Measurements from ENCODE around the gene TMEM25. TPM values are rescaled to one million over a fixed set of nuclear protein-coding genes. Genes with fewer than 3 reads are reported as not detected.

TMEM25 gene
- total and polyA plus RNA-seq, 2 of the 13 experiments (the other 11 are each of a cell fraction or from before 2014, with no cell fraction given), result 7.5 to 17.2 TPM

GRCh38 chr11:118552341-118552740 is 21.3 kb downstream of the TMEM25 start:
- intact Hi-C loops (cut with micrococcal nuclease; ENCODE audit: unreplicated experiment), result no loop called here
- TF ChIP-seq SNAPC5 (CRISPR knock-in tag; IDR thresholded peaks at IDR 0.05; ENCODE audit: borderline replicate concordance), result no peak
- no peak for TF ChIP-seq PBX3 (CRISPR knock-in tag; IDR thresholded peaks at IDR 0.05; ENCODE audit: borderline replicate concordance)
- TF ChIP-seq DRAP1 (CRISPR knock-in tag; IDR thresholded peaks at IDR 0.05), result no peak
- TF ChIP-seq ARID4A (CRISPR knock-in tag; IDR thresholded peaks at IDR 0.05; ENCODE audit: borderline replicate concordance), result no peak
- TF ChIP-seq ATF4 (CRISPR knock-in tag; IDR thresholded peaks at IDR 0.05), result no peak
- TF ChIP-seq SP4 (CRISPR knock-in tag; IDR thresholded peaks at IDR 0.05), result no peak
- no peak for TF ChIP-seq ZNF3 (CRISPR knock-in tag; IDR thresholded peaks at IDR 0.05)
- no peak for TF ChIP-seq SRY (CRISPR knock-in tag; IDR thresholded peaks at IDR 0.05)
- TF ChIP-seq BRCA1 (CRISPR knock-in tag; IDR thresholded peaks at IDR 0.05), result no peak
- TF ChIP-seq ATF7-NPFF (CRISPR knock-in tag; IDR thresholded peaks at IDR 0.05; ENCODE audit: low read depth), result no peak
- TF ChIP-seq ZNF362 (CRISPR knock-in tag; IDR thresholded peaks at IDR 0.05; ENCODE audit: borderline replicate concordance), result no peak
- no peak for TF ChIP-seq GFI1 (CRISPR knock-in tag; IDR thresholded peaks at IDR 0.05; ENCODE audit: borderline replicate concordance)
- no peak for TF ChIP-seq DMTF1 (CRISPR knock-in tag; IDR thresholded peaks at IDR 0.05)
- no peak for TF ChIP-seq ZSCAN29 (CRISPR knock-in tag; conservative IDR thresholded peaks at IDR 0.05)

More at GRCh38 chr11:118552341-118552740, 21.3 kb downstream of the TMEM25 start:
- no peak overlapping the region for H2AFZ ChIP-seq (ENCODE audit: low read length)
- no peaks in the 10 kb centered on the region for H3K27me3 ChIP-seq (ENCODE audit: control insufficient read depth in 1 of 2, insufficient read depth in 2 of 2, low read length in 2 of 2)
- H3K4me3 ChIP-seq (replicated peaks in 1 of 3; ENCODE audit: insufficient read depth in 1 of 3, low read depth in 2 of 3, low read length in 3 of 3), result no peak overlapping the region
- H4K20me1 ChIP-seq (ENCODE audit: insufficient read depth, low read length), result no peaks in the 10 kb centered on the region
- H3K4me2 ChIP-seq (ENCODE audit: low read depth, low read length), result no peak overlapping the region
- FAIRE-seq (no peak), ATAC-seq (no peak), DNase-seq (ENCODE audit: low spot score) (no peak)
- peaks cover 0 to 2% of the 10 kb centered on the region in 2 experiments; a peak in 2 of 5 replicates for H3K36me3 ChIP-seq (replicated peaks in 1 of 2; ENCODE audit: control insufficient read depth in 1 of 2, insufficient read depth in 2 of 2, low read length in 2 of 2)
- 80% methylated on average over 4 of the region's 4 CpGs for WGBS (ENCODE audit: low lambda C conversion rate)
- no peak overlapping the region for H3K9ac ChIP-seq (ENCODE audit: insufficient read depth, low read depth, low read length)
- in situ Hi-C loops (cut with HindIII; ENCODE audit: extremely low pct_ligation_motif_present, low pct_unique_long_range_greater_than_20kb), result no loop called here
- no peaks in the 10 kb centered on the region for H3K79me2 ChIP-seq (ENCODE audit: insufficient read depth, low read length)
- ChIA-PET CTCF (ENCODE audit: low intra/inter-chr PET ratio, low total read pairs) (no interaction called here), POLR2A (no interaction called here)
- no peaks in the 10 kb centered on the region for H3K9me3 ChIP-seq (ENCODE audit: low read length)
- BruUV-seq (replicated peaks), result no TSS peak
- no peak overlapping the region for H3K27ac ChIP-seq (ENCODE audit: extremely low read length, insufficient read depth, low read length)
- no peaks in the 10 kb centered on the region for H3K4me1 ChIP-seq (ENCODE audit: insufficient read depth, low read length)

All from HepG2 (cell line).